GM18520 (cell line): ENCODE results near the gene WDFY2.

Experiments
- ATAC-seq: cut with Tn5 transposase; IDR thresholded peaks from one replicate; pipeline ENCODE4 v1.9.1; 2021; ENCODE audit not compliant: unreplicated experiment

The WDFY2 gene

DNA sequence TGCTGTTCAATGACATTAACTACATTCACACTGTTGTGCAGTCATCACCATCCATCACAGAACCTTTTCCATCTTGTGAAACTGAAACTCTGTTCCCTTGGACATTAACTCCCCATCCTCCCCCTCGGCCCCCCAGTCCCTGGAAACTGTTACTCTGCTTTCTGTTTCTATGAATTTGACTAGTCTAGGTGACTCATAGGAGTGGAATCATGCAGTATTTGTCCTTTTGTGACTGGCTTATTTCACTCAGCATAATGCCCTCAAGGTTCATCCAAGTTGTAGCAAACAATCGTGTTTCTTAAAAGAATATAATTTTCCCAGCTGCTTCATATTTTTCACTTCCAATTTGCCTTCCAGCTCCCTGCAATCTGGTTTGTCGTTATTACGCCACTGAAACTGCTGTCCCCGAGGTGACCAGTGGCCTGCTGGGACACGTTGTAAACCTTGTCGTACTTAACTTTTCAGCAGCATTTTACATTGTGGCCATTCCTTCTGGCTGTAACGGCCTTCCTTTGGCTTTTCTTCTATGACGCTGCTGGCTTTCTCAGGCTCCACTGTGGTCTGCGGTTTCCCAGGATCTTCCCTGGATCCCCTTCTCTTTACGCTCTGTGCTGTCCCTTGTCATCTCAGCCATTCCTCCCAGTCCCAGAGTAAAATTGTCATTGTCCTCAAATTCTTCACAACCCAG, 145.7 kb downstream of the WDFY2 start:
- ATAC-seq, result no peak

- ATAC-seq, result no peak
These were observed 146.7 kb downstream of the WDFY2 start for GRCh38 chr13:51730927-51731326.

DNA sequence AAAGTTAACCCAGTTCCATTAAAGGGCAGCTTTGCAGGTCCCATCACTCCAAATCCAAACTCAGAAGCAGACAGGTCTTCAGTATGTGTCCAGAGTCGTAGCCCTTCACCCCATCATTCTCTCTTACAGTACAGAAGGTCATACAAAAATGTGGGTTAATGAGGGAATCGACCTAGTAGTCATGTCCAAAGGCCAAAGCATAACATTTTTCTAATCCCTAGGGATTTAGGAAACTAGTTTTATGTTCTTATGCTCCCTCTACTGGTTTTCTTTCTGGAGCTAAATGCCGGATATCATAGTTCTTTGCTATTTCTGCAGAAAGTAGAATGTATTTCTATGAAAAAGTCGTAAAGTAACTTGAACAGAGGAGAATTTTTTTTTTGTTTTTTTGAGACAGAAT, 147.5 kb downstream of the WDFY2 start:
- ATAC-seq, result no peak

- ATAC-seq, result no peak
These were observed 149.4 kb downstream of the WDFY2 start for GRCh38 chr13:51733374-51734298.

- ATAC-seq, result no peak
These were observed 150.5 kb downstream of the WDFY2 start for GRCh38 chr13:51734786-51735185.

- ATAC-seq, result no peak
These were observed 153.3 kb downstream of the WDFY2 start for GRCh38 chr13:51737609-51738008.

DNA sequence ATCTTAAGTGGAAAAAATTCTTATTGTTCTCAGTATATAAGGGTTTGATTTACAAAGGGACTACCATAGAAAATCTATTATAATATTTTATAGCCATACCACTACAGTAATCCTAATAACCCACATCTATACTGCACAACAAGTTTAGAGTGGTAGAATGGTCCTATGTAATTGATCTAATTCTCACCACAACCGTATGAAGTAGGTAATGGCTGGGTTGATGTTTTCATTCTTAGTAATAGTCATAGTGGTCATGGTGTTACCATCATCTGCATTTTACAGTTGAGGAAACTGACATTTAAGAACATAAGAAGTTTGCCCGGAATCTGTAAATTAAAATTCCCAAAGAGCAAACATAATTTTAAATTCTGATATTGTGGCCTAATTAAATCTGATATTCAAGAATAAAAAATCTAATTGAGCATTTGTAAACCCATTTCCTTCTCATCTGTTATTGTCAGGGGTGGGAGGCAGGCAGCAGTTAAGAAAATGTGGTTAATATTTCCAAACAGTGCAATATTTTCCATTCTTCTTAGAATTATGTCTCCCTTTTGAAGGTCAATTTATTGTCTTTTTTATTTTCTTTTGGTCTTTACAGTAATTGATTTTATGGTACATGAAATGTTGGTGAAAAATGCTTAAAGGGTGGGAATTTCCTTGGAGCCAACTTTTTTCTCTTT, 154.1 kb downstream of the WDFY2 start:
- ATAC-seq, result peak; percentile 56

- no peak for ATAC-seq
These were observed 154.9 kb downstream of the WDFY2 start for GRCh38 chr13:51739027-51739764.

- ATAC-seq, result no peak
These were observed 156.4 kb downstream of the WDFY2 start for GRCh38 chr13:51740698-51741097.

- ATAC-seq, result no peak
These were observed 157.8 kb downstream of the WDFY2 start for GRCh38 chr13:51742031-51742430.

- no peak for ATAC-seq
These were observed 158.3 kb downstream of the WDFY2 start for GRCh38 chr13:51742611-51743010.

GRCh38 chr13:51745243-51745642, 161.0 kb downstream of the WDFY2 start:
- ATAC-seq, result no peak

DNA sequence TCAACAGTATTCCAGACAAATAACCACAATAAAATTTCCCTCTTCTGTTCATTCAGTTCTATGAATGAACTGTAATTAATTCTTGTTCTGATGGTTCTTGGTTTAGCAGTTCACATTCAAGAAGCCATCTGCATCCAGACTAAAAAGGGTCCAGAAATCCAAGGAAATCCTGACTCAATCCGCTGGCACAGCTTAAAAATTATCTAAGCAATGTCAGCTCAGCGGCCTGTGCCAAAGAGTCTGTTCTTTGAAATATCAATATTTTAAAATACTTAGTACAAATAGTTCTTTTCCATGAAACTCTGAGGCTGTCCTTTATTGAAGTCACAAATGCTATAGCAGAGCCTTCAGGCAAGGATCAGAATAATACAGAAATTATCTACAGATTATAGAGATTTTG, 162.5 kb downstream of the WDFY2 start:
- no peak for ATAC-seq

- ATAC-seq, result no peak
These were observed 163.5 kb downstream of the WDFY2 start for GRCh38 chr13:51747438-51748434.

- ATAC-seq, result no peak
These were observed 172.4 kb downstream of the WDFY2 start for GRCh38 chr13:51756651-51757050.

DNA sequence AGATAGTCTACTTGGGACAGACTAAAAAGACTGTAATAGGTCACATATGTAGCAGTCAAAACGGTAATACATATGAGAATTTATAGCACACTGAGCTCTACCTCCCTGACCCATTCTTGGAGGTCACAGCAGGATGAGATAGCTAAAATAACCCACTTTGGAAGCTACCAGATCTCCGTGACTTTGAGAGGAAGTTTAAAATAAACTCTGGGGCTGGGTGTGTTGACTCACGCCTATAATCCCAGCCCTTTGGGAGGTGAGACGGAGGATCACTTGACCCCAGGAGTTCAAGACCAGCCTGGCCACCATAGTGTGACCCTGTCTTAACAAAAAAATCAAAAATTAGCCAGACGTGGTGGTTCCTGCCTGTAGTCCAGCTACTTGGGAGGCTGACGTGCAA, 174.4 kb downstream of the WDFY2 start:
- no peak for ATAC-seq

- no peak for ATAC-seq
These were observed 175.0 kb downstream of the WDFY2 start for GRCh38 chr13:51759240-51759639.

DNA sequence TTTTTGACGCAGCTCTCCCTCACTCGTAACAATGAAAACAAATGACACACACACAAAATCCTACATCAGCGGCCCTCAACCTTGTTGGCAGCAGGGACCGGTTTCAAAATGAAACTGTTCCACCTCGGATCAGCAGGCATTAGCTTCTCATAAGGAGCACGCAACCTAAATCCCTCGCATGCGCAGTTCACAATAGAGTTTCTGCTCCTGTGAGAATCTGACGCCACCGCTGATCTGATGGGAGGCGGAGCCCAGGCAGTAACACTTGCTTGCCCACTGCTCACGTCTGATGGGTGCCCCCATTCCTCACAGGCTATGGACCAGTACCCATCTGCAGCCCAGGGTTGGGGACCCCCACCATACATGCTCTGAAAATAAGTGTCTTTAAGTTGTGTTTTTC, 176.3 kb downstream of the WDFY2 start:
- ATAC-seq, result no peak

DNA sequence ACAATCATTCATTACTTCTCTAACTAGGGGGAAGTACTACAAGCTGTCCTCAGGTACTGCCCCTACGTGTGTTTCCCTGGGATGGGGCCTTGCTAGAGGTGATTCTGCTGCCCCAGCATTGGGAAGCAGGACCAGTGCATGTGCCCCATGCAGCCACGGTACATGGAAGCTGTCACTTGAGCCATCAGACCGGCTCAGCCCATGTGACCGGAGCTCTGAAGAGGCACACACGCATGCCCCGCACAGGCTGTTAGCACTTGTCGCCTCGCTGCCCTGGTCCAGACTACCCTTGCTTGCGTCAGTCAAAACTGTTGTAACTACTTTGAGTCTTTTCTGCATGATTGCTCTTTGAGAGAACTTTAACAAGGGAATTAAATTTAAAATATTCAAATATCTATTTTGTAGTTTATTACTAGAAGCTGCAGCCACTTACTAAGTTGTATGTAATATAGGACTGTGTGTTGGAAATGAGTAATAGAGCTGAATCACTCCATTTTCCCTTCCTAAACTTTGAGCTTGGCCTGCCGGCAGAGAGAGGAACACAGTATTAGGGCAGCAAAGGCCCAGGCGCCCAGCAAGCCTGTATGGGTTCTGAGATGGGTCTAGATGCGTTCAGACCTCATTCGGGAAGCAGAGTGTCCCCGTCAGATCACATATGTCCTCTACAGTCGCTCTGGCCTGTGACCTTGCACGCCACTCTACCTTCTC, 177.5 kb downstream of the WDFY2 start:
- no peak for ATAC-seq
